Measurements from ENCODE around the gene ZNF768.
A peak's percentile ranks its signal among the peaks of the same experiment; 100 is the strongest.
"Not testable (repeated sequence)": the region's sequence is repeated elsewhere in the genome, so short reads cannot be mapped to it uniquely, and the experiment has no call there.

Gene ZNF768

DNA sequence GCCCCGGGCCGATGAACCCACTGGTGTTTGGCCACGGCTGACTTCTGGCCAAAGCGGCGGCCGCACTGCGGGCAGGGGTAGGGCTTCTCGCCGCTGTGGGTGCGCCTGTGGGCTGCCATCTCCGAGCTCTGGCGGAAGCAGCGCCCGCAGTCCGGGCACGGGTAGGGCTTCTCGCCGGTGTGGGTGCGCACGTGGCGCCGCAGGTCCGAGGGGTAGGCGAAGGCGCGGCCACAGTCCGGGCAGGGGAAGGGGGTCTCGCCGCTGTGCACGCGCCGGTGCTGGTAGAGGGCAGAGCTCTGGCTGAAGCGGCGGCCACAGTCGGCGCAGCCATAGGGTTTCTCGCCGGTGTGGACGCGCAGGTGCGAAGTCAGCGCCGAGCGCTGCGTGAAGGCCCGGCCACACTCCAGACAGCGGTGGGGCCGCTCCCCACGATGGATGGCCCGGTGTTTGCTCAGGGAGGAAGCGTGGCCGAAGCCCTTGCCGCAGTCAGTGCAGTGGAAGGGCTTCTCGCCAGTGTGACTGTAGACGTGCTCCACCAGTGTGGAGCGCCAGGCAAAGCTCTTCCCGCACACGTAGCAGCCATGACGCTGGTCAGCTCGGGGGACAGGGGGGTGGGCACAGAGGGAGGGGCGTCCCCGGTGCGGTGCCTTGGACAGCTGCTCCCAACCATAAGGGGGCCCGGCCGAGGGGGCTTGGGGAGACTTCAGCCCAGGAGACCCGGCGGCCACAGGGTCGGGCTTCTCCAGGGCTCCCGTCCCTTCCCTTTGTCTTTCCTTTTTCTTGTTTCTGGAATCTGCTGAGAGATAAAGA, 29.2 kb upstream of the ZNF768 start:
- no peak for DNase-seq

DNA sequence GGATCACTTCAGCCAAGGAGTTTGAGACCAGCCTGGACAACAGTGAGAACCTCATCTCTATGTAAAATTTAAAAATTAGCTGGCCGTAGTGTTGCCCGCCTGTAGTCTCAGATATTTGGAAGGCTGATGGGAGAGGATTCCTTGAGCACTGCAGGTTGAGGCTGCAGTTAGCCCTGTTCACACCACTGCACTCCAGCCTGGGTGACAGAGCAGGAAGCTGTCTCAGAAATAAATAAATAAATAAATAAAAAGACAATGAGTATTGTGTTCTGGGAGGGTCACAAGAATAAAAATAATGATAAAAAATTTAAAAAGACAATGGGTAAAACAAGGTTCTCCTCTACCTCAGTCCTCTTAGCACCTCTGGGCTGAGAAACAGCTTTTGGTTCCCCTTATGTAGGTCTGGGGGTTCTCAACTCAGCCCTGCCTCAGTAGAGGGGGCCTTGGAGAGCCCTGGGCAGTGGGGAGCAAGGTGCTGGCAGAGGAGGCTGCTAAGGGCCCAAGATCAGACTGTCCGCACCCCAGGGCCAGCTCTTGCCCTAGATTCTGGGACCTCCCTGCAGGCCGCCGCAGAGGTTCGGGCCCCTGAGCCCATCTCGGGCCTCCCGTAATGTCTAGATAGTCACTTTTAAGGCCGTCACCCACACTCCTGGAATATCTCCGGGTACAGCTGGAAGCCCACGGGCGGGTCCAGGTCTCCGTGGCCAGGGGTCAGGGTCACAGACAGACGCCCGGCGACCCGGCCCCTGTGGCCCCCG, 28.4 kb upstream of the ZNF768 start:
- no peak for DNase-seq

GRCh38 chr16:30553393-30553899, 27.1 kb upstream of the ZNF768 start:
- DNase-seq: no peak

DNA sequence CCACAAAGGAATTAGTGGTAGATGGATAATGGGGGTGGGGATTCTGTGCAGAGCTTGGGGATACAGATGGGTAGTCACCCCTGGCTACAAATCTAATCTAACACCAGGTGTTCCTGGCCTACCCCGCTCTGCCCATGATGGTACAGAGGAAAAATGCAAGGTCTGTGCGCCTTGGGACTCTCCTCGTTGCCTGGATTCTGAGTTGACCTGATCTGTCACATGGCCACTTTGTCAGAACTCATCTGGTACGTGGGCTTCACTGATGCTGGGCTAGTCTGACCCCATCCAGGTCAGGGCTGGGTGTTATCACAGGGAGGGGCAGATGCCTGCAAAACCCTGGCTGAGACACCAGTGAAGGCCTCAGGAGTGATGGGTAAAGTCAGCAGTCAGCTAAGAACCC, 26.6 kb upstream of the ZNF768 start:
- no peak for DNase-seq

- no peak for DNase-seq
Measured at GRCh38 chr16:30551781-30552180, 25.4 kb upstream of the ZNF768 start.

- DNase-seq: no peak
Measured at GRCh38 chr16:30548416-30549253, 22.3 kb upstream of the ZNF768 start.

- DNase-seq: no peak
Measured at GRCh38 chr16:30546115-30546514, 19.7 kb upstream of the ZNF768 start.

- DNase-seq: no peak
Measured at GRCh38 chr16:30543067-30543466, 16.7 kb upstream of the ZNF768 start.

DNA sequence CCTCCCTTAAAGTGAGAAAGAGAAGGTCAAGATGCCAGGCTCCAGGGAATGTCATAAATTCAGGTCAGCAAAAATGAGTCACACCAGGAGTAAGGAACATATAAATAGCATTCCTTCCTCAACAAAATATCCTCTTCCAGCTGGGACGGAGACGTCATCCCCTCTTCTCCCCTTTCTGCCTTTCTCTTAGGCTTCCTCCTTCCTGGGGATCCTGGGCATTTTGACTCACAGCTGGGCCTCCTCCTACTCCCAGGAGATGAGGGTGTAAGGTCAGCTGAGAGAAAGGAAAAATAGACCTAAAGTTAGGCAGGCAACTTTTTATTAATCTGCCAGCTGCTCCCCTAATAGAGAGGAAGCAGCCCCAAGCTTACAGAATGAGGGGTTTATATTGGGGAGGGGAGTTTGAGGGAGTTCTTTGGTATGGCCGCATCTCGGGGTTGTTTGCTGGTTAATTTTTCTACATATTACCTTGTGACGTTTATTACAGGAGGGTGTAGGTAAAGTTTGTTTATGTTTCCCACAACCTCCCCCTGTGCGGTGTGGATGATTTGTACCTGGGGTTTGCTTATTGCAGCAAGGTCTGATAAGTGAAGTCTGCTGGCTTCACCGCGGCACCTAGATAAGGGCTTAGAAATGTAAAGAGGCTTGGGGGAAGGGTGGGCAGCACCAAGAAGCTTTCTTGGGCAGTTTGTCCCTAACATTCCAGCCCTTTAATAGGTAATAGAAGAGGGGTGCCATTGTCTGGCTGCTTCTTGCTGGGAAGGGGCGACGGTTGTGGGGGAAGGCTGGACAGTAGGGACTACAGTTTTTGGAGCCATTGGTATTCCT, 15.3 kb upstream of the ZNF768 start:
- DNase-seq: no peak

DNA sequence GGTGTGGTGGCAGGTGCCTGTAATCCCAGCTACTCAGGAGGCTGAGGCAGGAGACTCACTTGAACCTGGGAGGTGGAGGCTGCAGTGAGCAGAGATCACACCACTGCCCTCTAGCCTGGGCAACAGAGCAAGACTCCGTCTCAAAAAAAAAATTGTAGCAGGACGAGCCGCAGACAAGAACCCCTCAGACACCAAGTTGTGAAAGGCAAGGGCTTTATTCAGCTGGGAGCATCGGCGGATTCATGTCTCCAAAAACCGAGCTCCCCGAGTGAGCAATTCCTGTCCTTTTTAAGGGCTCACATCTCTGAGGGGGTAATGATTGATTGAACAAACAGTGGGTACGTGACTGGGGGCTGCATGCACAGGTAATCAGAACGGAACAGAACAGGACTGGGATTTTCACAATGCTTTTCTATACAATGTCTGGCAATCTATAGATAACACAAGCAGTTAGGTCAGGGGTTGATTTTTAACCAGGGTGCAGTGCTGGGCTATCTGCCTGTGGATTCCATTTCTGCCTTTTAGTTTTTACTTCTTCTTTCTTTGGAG, 14.6 kb upstream of the ZNF768 start:
- DNase-seq: not testable (repeated sequence)

GRCh38 chr16:30539986-30540526, 13.7 kb upstream of the ZNF768 start:
- DNase-seq: peak; percentile 82

DNA sequence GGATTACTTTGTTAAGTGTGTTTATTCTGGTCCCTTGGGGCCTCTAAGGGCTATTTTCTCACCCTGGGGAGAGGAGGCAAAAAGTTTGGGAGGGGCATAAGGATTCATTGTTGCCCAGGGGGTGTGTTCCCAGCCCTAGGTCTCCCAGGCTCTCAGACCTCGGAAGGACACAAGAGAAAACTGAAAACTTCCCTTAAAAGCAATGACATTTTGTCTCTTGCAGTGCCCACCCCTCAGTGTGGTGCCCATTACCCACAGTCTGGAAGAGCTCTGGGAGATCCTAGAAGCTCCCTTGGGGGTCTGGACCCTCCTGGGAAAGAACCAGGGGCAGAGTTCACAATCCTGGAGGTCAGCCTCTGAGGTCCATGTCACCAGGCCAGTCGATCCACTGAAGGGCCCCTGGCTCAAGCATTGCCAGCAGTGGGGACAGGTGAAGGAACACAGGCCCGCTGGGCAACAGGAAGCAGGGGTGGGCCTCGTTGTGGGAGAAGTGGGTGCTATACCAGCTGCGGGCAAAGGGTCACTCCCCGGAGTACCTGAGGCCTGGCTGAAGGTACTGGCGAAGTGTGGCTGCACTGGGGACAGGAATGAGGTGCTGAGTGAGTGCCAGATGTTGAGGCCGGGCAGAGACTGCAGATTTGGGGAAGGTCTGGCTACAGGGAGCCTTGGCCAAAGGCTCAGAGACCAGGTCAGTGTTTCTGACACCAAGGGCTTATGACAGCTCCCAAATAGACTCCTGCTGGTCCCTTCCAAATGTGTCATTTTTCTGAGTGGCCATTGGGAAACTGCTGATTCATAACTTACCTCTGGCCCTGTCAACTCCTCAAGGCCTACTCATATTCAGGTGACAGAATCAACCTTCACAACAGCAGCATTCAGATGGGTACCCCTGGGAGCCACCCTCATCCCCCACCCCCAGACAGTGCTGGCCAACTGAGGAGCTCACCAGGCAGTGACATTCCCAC, 12.9 kb upstream of the ZNF768 start:
- no peak for DNase-seq

DNA sequence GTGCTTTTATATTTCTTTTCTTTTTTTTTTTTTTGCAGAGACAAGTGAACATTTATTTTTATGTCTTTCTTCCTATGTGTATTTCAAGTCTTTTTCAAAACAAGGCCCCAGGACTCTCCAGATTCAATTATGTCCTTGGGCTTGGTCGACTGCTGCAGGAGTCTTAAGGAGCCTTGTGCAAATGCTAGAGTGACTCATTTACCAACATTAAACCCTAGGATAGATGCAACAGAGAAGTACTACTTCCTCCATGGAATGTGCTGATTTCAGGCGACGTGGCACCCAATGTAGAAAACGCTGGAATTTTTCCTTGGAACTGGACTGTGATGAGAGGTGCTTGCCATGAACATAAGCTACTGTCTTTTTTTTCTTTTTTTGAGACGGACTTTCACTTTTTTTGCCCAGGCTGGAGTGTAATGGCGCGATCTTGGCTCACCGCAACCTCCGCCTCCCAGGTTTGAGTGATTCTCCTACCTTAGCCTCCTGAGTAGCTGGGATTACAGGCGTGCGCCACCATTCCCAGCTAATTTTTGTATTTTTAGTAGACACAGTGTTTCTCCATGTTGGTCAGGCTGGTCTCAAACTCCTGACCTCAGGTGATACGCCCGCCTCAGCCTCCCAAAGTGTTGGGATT, 10.1 kb upstream of the ZNF768 start:
- not testable (repeated sequence) for DNase-seq

- no peak for DNase-seq
Measured at GRCh38 chr16:30535777-30536190, 9.4 kb upstream of the ZNF768 start.

DNA sequence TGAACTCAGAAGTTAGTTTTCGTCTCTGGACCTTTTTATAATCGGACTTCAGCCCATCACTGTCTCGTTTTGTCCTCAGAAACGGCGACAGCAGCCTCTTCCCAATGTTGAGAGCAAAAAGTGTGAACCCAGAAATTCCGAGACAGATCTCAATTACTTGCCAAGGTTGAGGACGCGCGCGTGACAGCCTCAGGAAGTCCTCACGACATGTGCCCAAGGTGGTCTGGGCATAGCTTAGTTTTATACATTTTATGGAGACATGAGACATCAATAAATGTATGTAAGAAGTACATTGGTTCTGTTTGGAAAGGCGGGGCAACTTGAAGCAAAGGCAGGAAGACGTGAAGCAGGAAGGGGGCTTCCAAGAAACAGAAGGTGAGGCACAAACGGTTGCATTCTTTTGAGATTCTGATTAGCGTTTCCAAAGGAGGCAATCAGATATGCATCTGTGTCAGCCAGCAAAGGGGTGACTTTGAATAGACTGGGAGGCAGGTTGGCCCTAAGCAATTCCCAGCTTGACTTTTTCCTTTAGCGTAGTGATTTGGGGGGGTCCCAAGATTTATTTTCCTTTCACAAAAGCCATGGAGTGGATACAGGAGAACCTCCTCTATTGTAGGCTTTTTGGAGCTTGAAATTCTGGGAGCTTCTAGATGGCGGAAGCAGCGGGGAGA, 8.9 kb upstream of the ZNF768 start:
- no peak for DNase-seq

DNA sequence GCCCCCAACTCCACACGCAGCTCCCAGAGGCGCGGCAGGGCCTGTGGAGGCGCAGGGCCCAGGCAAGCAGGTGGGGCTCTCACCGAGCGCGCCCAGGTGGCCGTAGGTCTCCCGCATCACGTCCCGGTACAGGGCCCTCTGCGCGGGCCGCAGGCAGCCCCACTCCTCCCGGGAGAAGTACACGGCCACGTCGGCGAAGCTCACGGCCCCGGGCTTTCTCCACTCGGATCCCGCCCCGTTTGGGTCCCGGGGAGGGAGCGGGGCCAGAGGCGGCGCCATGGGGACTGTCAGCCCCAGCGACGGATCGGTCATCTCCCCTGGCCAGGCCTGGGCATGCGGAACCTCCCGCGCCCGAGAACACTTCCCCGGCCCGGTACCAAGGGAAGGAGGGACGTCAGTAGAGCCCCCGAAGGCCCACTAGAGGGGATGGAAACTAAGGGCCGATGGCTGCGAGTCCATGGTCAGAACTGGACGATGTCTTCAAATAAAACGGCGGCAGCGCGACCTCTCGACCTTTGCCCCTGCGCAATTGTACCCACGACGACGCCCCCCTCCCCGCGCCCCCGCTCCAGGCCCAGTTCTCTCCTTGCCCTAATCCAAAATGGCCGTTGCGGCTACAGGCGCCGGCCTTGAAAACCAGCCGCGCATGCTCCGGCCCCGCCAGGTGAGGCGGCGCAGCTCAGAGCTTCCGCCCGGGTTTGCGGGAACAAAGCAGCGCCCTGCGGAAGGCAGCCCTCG, 8.2 kb upstream of the ZNF768 start, which contains the start of gene ZNF747:
ZNF747 (minus strand) TSS at position 491 of the 738 bp plus-strand sequence; CDS start at position 312, 179 bp downstream.
- DNase-seq: peak; percentile 73

- DNase-seq: no peak
Measured at GRCh38 chr16:30533748-30534367, 7.5 kb upstream of the ZNF768 start.

DNA sequence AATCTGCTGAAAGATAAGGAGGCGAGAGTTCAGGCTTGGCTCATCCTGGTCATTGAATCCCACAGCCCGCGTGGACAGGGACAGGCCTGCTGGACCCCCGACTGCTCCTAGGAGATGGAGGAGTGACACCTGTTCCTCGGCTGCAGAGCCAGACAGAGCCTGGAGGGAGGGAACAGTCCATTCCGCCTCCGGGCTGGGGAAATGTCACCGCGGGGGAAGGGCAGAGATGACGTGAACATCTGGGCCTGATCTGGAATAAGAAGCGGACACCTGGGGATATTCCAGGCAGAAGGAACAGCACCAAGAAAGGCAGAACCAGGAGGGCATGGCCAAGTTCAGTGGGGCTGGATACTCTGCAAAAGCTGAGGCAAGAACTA, 6.8 kb upstream of the ZNF768 start:
- no peak for DNase-seq

Data from NCI-H526 treated with DMSO at 0.1 percent for 48 hours (cell line).